Hepatocyte (in vitro differentiated cells): Measurements from ENCODE around the gene SRGAP2B.
"Not testable (repeated sequence)": the region's sequence is repeated elsewhere in the genome, so short reads cannot be mapped to it uniquely, and the experiment has no call there.

Source experiments
- CTCF ChIP-seq: fragments of 200-600 bp; sonication (generic); IDR thresholded peaks from 2 replicates; pipeline ENCODE4 v1.5.1; 2016; ENCODE audit warnings: antibody characterized with exemption, mild to moderate bottlenecking; ENCODE audit not compliant: poor library complexity
- EZH2 ChIP-seq: fragments of 200-600 bp; sonication (generic); IDR thresholded peaks from 2 replicates; pipeline ENCODE4 v1.6.1; 2016; ENCODE audit warnings: antibody characterized with exemption, mild to moderate bottlenecking, borderline replicate concordance
- EZH2phosphoT487 ChIP-seq: fragments of 200-600 bp; sonication (generic); IDR thresholded peaks from one replicate; pipeline ENCODE4 v1.6.1; 2018; ENCODE audit warnings: antibody characterized with exemption, mild to moderate bottlenecking, low read depth, moderate library complexity; ENCODE audit not compliant: unreplicated experiment, severe bottlenecking

GRCh38 chr1:144948390-144948789 lies 146.7 kb downstream of the SRGAP2B start:
- TF ChIP-seq CTCF, EZH2phosphoT487, EZH2: not testable (repeated sequence)
